A673 (cell line): Measurements from ENCODE around the gene TMEM178A. TPM values are rescaled to one million over a fixed set of nuclear protein-coding genes. Genes with fewer than 3 reads are reported as not detected.

ENCODE experiments used
- BruUV-seq: library from RNA; stranded (reverse); fragments of 400-500 nt; replicated peaks from 2 replicates; lab custom pipeline; 2021; lab: Mats Ljungman, UMichigan
- CTCF ChIA-PET: fragments of 300-600 bp; sonication (Branson Sonifier 250); formaldehyde crosslinking; loops from one replicate; lab custom pipeline; 2022; ENCODE audit warnings: antibody characterized with exemption; lab: Charles Lee
- POLR2A ChIA-PET: fragments of 300-600 bp; sonication (Branson Sonifier 250); formaldehyde crosslinking; loops from one replicate; lab custom pipeline; 2022; ENCODE audit warnings: antibody characterized with exemption; ENCODE audit not compliant: low non-redundant PET; lab: Charles Lee
- DNase-seq: peaks from one replicate; pipeline ENCODE4 v3.0.0-alpha.2; 2015; ENCODE audit warnings: low spot score
- H3K27ac ChIP-seq: fragments of 200-600 bp; sonication (generic); 2 replicates; pipeline ENCODE4 v1.5.1; 2016; ENCODE audit warnings: mixed run types, low read depth, mild to moderate bottlenecking, mixed read lengths, antibody characterized with exemption, low read length; ENCODE audit not compliant: poor library complexity, severe bottlenecking
- H3K27me3 ChIP-seq: fragments of 200-600 bp; sonication (generic); replicated peaks from 2 replicates; pipeline ENCODE4 v1.6.1; 2017; ENCODE audit warnings: mixed run types, low read depth, mild to moderate bottlenecking, mixed read lengths, antibody characterized with exemption, low read length; ENCODE audit not compliant: insufficient read depth, poor library complexity
- H3K36me3 ChIP-seq: fragments of 200-600 bp; sonication (generic); 2 replicates; pipeline ENCODE4 v1.6.1; 2016; ENCODE audit warnings: mixed run types, mild to moderate bottlenecking, mixed read lengths, antibody characterized with exemption, low read length; ENCODE audit not compliant: insufficient read depth, poor library complexity, severe bottlenecking
- H3K4me1 ChIP-seq: fragments of 200-600 bp; sonication (generic); 2 replicates; pipeline ENCODE4 v1.6.1; 2017; ENCODE audit warnings: mixed run types, mild to moderate bottlenecking, mixed read lengths, antibody characterized with exemption, low read length; ENCODE audit not compliant: insufficient read depth, poor library complexity, severe bottlenecking
- H3K4me3 ChIP-seq: fragments of 200-600 bp; sonication (generic); 2 replicates; pipeline ENCODE4 v1.5.1; 2016; ENCODE audit warnings: low read depth, mixed run types, mild to moderate bottlenecking, mixed read lengths, low read length; ENCODE audit not compliant: poor library complexity, severe bottlenecking
- H3K9me3 ChIP-seq: fragments of 200-600 bp; sonication (generic); 2 replicates; pipeline ENCODE4 v1.6.1; 2016; ENCODE audit warnings: mixed run types, low read depth, mild to moderate bottlenecking, mixed read lengths, antibody characterized with exemption, low read length; ENCODE audit not compliant: poor library complexity, severe bottlenecking
- CTCF ChIP-seq: fragments of 300-800, 200-600 bp; sonication (generic); conservative IDR thresholded peaks from 2 replicates; pipeline ENCODE4 v1.5.1; 2017; ENCODE audit warnings: low read depth, mild to moderate bottlenecking, antibody characterized with exemption, low read length, moderate library complexity, mixed read lengths
- EZH2 ChIP-seq: fragments of 200-600 bp; sonication (generic); IDR thresholded peaks from 2 replicates; pipeline ENCODE4 v1.6.1; 2017; ENCODE audit warnings: borderline replicate concordance, low read depth, mild to moderate bottlenecking, mixed read lengths, antibody characterized with exemption, low read length; ENCODE audit not compliant: poor library complexity, severe bottlenecking
- intact Hi-C: fragments of 100-400 bp; cut with micrococcal nuclease; formaldehyde crosslinking; loops from one replicate; pipeline ENCODE4 v1.10.0; 2022; ENCODE audit not compliant: unreplicated experiment
- total RNA-seq: library from RNA; stranded (reverse); gene quantifications from 2 replicates; pipeline ENCODE4 v1.2.3, GENCODE V29; 2021

TMEM178A gene
- total RNA-seq, 1 experiment from 2014 or later = 0.21 TPM

GRCh38 chr2:39715822-39716221 lies 50.1 kb downstream of the TMEM178A start:
- no TSS peak for BruUV-seq
- CTCF ChIA-PET = no interaction called here
- intact Hi-C loops = no loop called here

GRCh38 chr2:39717067-39717466 lies 51.4 kb downstream of the TMEM178A start:
- TF ChIP-seq EZH2 = no peak
- TF ChIP-seq CTCF = no peak
- Histone ChIP-seq H3K4me1 (no peaks in the 10 kb centered on the region), H3K27me3 (no peaks in the 10 kb centered on the region), H3K9me3 (no peaks in the 10 kb centered on the region), H3K4me3 (no peak overlapping the region), H3K27ac (no peak overlapping the region), H3K36me3 (no peaks in the 10 kb centered on the region)
- intact Hi-C loops = no loop called here
- POLR2A ChIA-PET = no interaction called here
- DNase-seq = no peak
- CTCF ChIA-PET = no interaction called here
- no TSS peak for BruUV-seq

More at GRCh38 chr2:39715822-39716221, 50.1 kb downstream of the TMEM178A start:
- Histone ChIP-seq H3K27me3 (no peaks in the 10 kb centered on the region), H3K36me3 (no peaks in the 10 kb centered on the region), H3K9me3 (no peaks in the 10 kb centered on the region), H3K27ac (no peak overlapping the region), H3K4me3 (no peak overlapping the region), H3K4me1 (no peaks in the 10 kb centered on the region)
- TF ChIP-seq CTCF = no peak
- TF ChIP-seq EZH2 = no peak
- DNase-seq = no peak
- POLR2A ChIA-PET = no interaction called here

- Histone ChIP-seq H3K9me3 (no peaks in the 10 kb centered on the region), H3K36me3 (no peaks in the 10 kb centered on the region), H3K27ac (no peak overlapping the region), H3K27me3 (no peaks in the 10 kb centered on the region), H3K4me3 (no peak overlapping the region), H3K4me1 (no peaks in the 10 kb centered on the region)
- CTCF ChIA-PET = no interaction called here
- no TSS peak for BruUV-seq
- POLR2A ChIA-PET = no interaction called here
- DNase-seq = no peak
- TF ChIP-seq CTCF (no peak), EZH2 (no peak)
- intact Hi-C loops = no loop called here
Observed at GRCh38 chr2:39718483-39718882, 52.8 kb downstream of the TMEM178A start.
